ENCODE measurements around the gene RNF144A.

The RNF144A gene

GRCh38 chr2:6951046-6951445, 33.8 kb downstream of the RNF144A start:
- DNase-seq: no peak

GRCh38 chr2:6952101-6952500, 34.9 kb downstream of the RNF144A start:
- DNase-seq: no peak

GRCh38 chr2:6954586-6954985, 37.4 kb downstream of the RNF144A start:
- DNase-seq: no peak

GRCh38 chr2:6955511-6956136, 38.4 kb downstream of the RNF144A start:
- DNase-seq: no peak

- no peak for DNase-seq
Measured at GRCh38 chr2:6956566-6956965, 39.4 kb downstream of the RNF144A start.

- no peak for DNase-seq
Measured at GRCh38 chr2:6957031-6957714, 40.0 kb downstream of the RNF144A start.

GRCh38 chr2:6957910-6958615, 40.9 kb downstream of the RNF144A start:
- no peak for DNase-seq

GRCh38 chr2:6958616-6959235, 41.5 kb downstream of the RNF144A start:
- no peak for DNase-seq

GRCh38 chr2:6959751-6960150, 42.5 kb downstream of the RNF144A start:
- no peak for DNase-seq

GRCh38 chr2:6960659-6961058, 43.4 kb downstream of the RNF144A start:
- DNase-seq: no peak

GRCh38 chr2:6963727-6964126, 46.5 kb downstream of the RNF144A start:
- no peak for DNase-seq

GRCh38 chr2:6965071-6965795, 48.0 kb downstream of the RNF144A start:
- DNase-seq: no peak

GRCh38 chr2:6966446-6966940, 49.3 kb downstream of the RNF144A start:
- DNase-seq: no peak

GRCh38 chr2:6967301-6967700, 50.1 kb downstream of the RNF144A start:
- no peak for DNase-seq

- no peak for DNase-seq
Measured at GRCh38 chr2:6968319-6969100, 51.3 kb downstream of the RNF144A start.

- DNase-seq: no peak
Measured at GRCh38 chr2:6970551-6970950, 53.3 kb downstream of the RNF144A start.

- no peak for DNase-seq
Measured at GRCh38 chr2:6970976-6971480, 53.8 kb downstream of the RNF144A start.

- no peak for DNase-seq
Measured at GRCh38 chr2:6971502-6971901, 54.3 kb downstream of the RNF144A start.

GRCh38 chr2:6972067-6972710, 55.0 kb downstream of the RNF144A start:
- no peak for DNase-seq

- no peak for DNase-seq
Measured at GRCh38 chr2:6973895-6974545, 56.8 kb downstream of the RNF144A start.

- no peak for DNase-seq
Measured at GRCh38 chr2:6975988-6976387, 58.8 kb downstream of the RNF144A start.

Data from SIG-M5 (cell line).